Thoracic aorta (tissue), 2 donors: ENCODE measurements around the gene SLC22A9. TPM values are rescaled to one million over a fixed set of nuclear protein-coding genes. Genes with fewer than 3 reads are reported as not detected.

Experiments used
- ATAC-seq: fragments of 150-250 bp; one replicate; pipeline ENCODE4 v1.8.0; 2017; ENCODE audit warnings: low read depth; ENCODE audit not compliant: insufficient number of reproducible peaks, low FRiP score
- DNase-seq: peaks from one replicate; pipeline ENCODE4 v3.0.0-alpha.2; 2020; ENCODE audit warnings: low spot score
- H3K27ac ChIP-seq, 2 donors: fragments of 200-600 bp; sonication (generic); 1 replicate in 1 of 2; 2 replicates in 1 of 2; pipeline ENCODE4 v1.5.1; 2016; ENCODE audit warnings: mild to moderate bottlenecking in 2 of 2, moderate library complexity in 2 of 2
- H3K27me3 ChIP-seq: fragments of 200-600 bp; sonication (generic); replicated peaks from 2 replicates; pipeline ENCODE4 v1.6.0; 2016; ENCODE audit warnings: mild to moderate bottlenecking; ENCODE audit not compliant: insufficient read depth
- H3K36me3 ChIP-seq: fragments of 200-600 bp; sonication (generic); one replicate; pipeline ENCODE4 v1.5.1; 2016
- H3K4me1 ChIP-seq, 2 donors: fragments of 200-600 bp; sonication (generic); 1 replicate in 1 of 2; 2 replicates in 1 of 2; pipeline versions ENCODE4 v1.5.1 to v1.6.0; 2016; ENCODE audit warnings: low read depth in 2 of 2, mild to moderate bottlenecking in 1 of 2; ENCODE audit not compliant: control insufficient read depth in 1 of 2
- H3K4me3 ChIP-seq: fragments of 200-600 bp; sonication (generic); 2 replicates; pipeline ENCODE4 v1.5.1; 2016; ENCODE audit warnings: mild to moderate bottlenecking
- H3K9me3 ChIP-seq: fragments of 200-600 bp; sonication (generic); 2 replicates; pipeline ENCODE4 v1.5.1; 2016
- CTCF ChIP-seq: fragments of 200-600 bp; sonication (generic); IDR thresholded peaks from one replicate; pipeline ENCODE4 v1.5.1; 2019; ENCODE audit warnings: antibody characterized with exemption
- total RNA-seq, 2 donors: library from RNA; depleted of rRNA; stranded (reverse); fragments of >200 nt; gene quantifications; one replicate each; pipeline versions ENCODE4 v1.1.0 to v1.2.3, GENCODE V29; 2016

Gene SLC22A9
- total RNA-seq, 2 donors from 2014 or later: not detected

GRCh38 chr11:63362196-63362793 is 7.3 kb upstream of the SLC22A9 start:
- H3K27ac ChIP-seq: no peak overlapping the region
- H3K4me3 ChIP-seq: no peak overlapping the region
- no peaks in the 10 kb centered on the region for H3K27me3 ChIP-seq
- TF ChIP-seq CTCF: no peak
- no peaks in the 10 kb centered on the region for H3K4me1 ChIP-seq
- DNase-seq (no peak), ATAC-seq (no peak)
- no peaks in the 10 kb centered on the region for H3K9me3 ChIP-seq
- no peaks in the 10 kb centered on the region for H3K36me3 ChIP-seq

GRCh38 chr11:63369971-63370588 is 495 bp downstream of the SLC22A9 start:
- H3K4me3 ChIP-seq: no peak overlapping the region
- H3K4me1 ChIP-seq: no peaks in the 10 kb centered on the region
- no peak for TF ChIP-seq CTCF
- ATAC-seq: no peak
- no peaks in the 10 kb centered on the region for H3K9me3 ChIP-seq
- no peaks in the 10 kb centered on the region for H3K36me3 ChIP-seq
- no peak overlapping the region for H3K27ac ChIP-seq
- no peaks in the 10 kb centered on the region for H3K27me3 ChIP-seq
- DNase-seq: no peak

DNA sequence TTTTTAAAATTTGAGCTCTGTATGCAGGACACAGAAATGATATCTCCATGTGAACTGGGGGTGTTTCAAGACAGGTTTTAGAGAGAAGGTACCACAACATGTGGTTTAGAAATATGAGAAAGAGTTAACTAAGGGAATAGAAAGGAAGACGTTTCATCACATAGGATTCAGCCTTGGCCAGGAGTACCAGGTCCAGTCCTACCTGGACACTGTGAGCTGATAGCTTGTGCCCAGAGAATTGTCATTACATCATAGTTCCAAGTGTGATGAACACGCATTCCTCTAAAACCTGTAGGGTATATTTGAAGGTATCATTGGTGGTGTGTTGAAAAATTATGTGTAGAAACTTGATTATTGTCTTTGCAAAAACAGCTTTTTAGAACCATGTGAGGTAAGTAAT is 1.8 kb downstream of the SLC22A9 start:
- ATAC-seq (no peak), DNase-seq (no peak)
- Histone ChIP-seq H3K36me3 (no peaks in the 10 kb centered on the region), H3K27ac (no peak overlapping the region), H3K27me3 (no peaks in the 10 kb centered on the region), H3K9me3 (no peaks in the 10 kb centered on the region), H3K4me1 (no peaks in the 10 kb centered on the region), H3K4me3 (no peak overlapping the region)
- no peak for TF ChIP-seq CTCF

DNA sequence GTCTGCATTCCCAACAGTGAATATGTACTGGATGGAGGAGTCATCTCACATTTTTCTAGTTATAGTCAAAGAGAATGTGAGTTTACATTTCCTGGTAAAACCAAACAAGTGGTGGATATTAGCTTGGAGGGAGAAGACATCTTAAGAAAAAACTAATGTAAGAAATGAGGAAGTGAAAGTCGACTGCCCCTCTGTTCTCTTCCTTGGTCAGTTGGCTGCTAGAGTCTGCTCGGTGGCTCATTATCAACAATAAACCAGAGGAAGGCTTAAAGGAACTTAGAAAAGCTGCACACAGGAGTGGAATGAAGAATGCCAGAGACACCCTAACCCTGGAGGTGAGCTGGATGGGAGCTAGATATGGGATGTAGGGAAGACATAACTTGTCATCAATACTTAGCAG is 5.8 kb downstream of the SLC22A9 start:
- Histone ChIP-seq H3K4me3 (no peak overlapping the region), H3K4me1 (no peaks in the 10 kb centered on the region), H3K9me3 (no peaks in the 10 kb centered on the region), H3K36me3 (no peaks in the 10 kb centered on the region), H3K27ac (no peak overlapping the region), H3K27me3 (no peaks in the 10 kb centered on the region)
- DNase-seq (no peak), ATAC-seq (no peak)
- no peak for TF ChIP-seq CTCF

DNA sequence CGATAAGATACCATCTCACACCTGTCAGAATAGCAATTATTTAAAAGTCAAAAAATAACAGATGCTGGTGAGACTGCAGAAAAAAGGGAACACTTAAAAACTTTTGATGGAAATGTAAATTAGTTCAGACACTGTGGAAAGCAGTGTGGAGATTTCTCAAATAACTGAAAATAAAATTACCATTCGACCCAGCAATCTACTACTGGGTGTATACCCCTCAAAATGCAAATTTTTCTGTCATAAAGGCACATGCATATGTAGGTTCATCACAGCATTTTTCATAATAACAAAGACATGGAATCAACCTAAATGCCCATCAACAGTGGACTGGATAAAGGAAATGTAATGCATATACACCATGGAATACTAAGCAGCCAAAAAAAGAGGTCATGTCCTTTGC is 10.5 kb downstream of the SLC22A9 start:
- H3K36me3 ChIP-seq: no peaks in the 10 kb centered on the region
- H3K27me3 ChIP-seq: no peaks in the 10 kb centered on the region
- DNase-seq (no peak), ATAC-seq (no peak)
- no peaks in the 10 kb centered on the region for H3K4me1 ChIP-seq
- no peak for TF ChIP-seq CTCF
- no peak overlapping the region for H3K4me3 ChIP-seq
- no peaks in the 10 kb centered on the region for H3K9me3 ChIP-seq
- H3K27ac ChIP-seq: no peak overlapping the region
